HepG2 (cell line): ENCODE results near the gene SNAP47. TPM values are rescaled to one million over a fixed set of nuclear protein-coding genes. Genes with fewer than 3 reads are reported as not detected.

Experiments used
- ATAC-seq: fragments of 200-7000 bp; cut with Tn5 transposase; 3 replicates; pipeline ENCODE4 v1.9.1; 2020; ENCODE audit warnings: mild to moderate bottlenecking, moderate library complexity
- BruUV-seq: library from RNA; stranded (reverse); fragments of 400-500 nt; replicated peaks from 2 replicates; lab custom pipeline; 2021; lab: Mats Ljungman, UMichigan
- CTCF ChIA-PET: fragments of 300-600 bp; formaldehyde crosslinking; extraction: SDS; loops from one replicate; lab custom pipeline; 2021; ENCODE audit warnings: low total read pairs, inconsistent platforms, low intra/inter-chr PET ratio; lab: Yijun Ruan, JAX
- POLR2A ChIA-PET: fragments of 350-600 bp; sonication (Branson Sonifier 250); formaldehyde crosslinking; loops from one replicate; lab custom pipeline; 2020; ENCODE audit warnings: antibody characterized with exemption, inconsistent platforms; lab: Yijun Ruan, JAX
- DNase-seq: peaks from one replicate; pipeline ENCODE4 v3.0.0-alpha.2; 2015; ENCODE audit warnings: low spot score
- FAIRE-seq: peaks from 3 replicates; lab custom pipeline; 2011; peaks lifted over from hg19 to GRCh38; lab: Jason Lieb, UNC
- H2AFZ ChIP-seq: one replicate; pipeline ENCODE4 v1.6.1; 2011; ENCODE audit warnings: low read length, inconsistent platforms
- H3K27ac ChIP-seq: fragments of 300-600 bp; 3 replicates; pipeline ENCODE4 v1.8.0; 2011; ENCODE audit warnings: mixed run types, mild to moderate bottlenecking, mixed read lengths, low read length, inconsistent platforms; ENCODE audit not compliant: insufficient read depth; ENCODE audit errors: extremely low read length
- H3K27me3 ChIP-seq, 2 experiments: fragments of 200-600 bp in 1 of 2; 2 replicates in 1 of 2; 3 replicates in 1 of 2; pipeline versions ENCODE4 v1.6.0 to v1.8.0; 2011; ENCODE audit warnings: low read length in 2 of 2, mild to moderate bottlenecking in 2 of 2, moderate library complexity in 2 of 2, inconsistent platforms in 1 of 2; ENCODE audit not compliant: insufficient read depth in 2 of 2, control insufficient read depth in 1 of 2
- H3K36me3 ChIP-seq, 2 experiments: fragments of 200-600 bp in 1 of 2; replicated peaks in 1 of 2; 2 replicates in 1 of 2; 3 replicates in 1 of 2; pipeline versions ENCODE4 v1.5.1 to v1.8.0; 2011; ENCODE audit warnings: low read length in 2 of 2, inconsistent platforms in 1 of 2; ENCODE audit not compliant: insufficient read depth in 2 of 2, control insufficient read depth in 1 of 2
- H3K4me1 ChIP-seq: 2 replicates; pipeline ENCODE4 v1.5.1; 2012; ENCODE audit warnings: low read length, inconsistent platforms; ENCODE audit not compliant: insufficient read depth
- H3K4me2 ChIP-seq: 2 replicates; pipeline ENCODE4 v1.6.0; 2011; ENCODE audit warnings: low read depth, low read length, inconsistent platforms
- H3K4me3 ChIP-seq, 3 experiments: fragments of 200-600 bp in 1 of 3; sonication (generic), shearing (Covaris generic) in 1 of 3; replicated peaks in 1 of 3; 2 replicates each; pipeline ENCODE4 v1.5.1; 2011 to 2016; ENCODE audit warnings: low read length in 3 of 3, inconsistent platforms in 2 of 3, low read depth in 2 of 3, mild to moderate bottlenecking in 2 of 3, control low read depth in 1 of 3, mixed read lengths in 1 of 3; ENCODE audit not compliant: insufficient read depth in 1 of 3
- H3K79me2 ChIP-seq: one replicate; pipeline ENCODE4 v1.6.1; 2011; ENCODE audit warnings: low read length, inconsistent platforms; ENCODE audit not compliant: insufficient read depth
- H3K9ac ChIP-seq: 2 replicates; pipeline ENCODE4 v1.6.0; 2011; ENCODE audit warnings: mild to moderate bottlenecking, low read depth, low read length, inconsistent platforms; ENCODE audit not compliant: insufficient read depth
- H3K9me3 ChIP-seq: 2 replicates; pipeline ENCODE4 v1.5.1; 2012; ENCODE audit warnings: mild to moderate bottlenecking, low read length
- H4K20me1 ChIP-seq: 2 replicates; pipeline ENCODE4 v1.6.0; 2011; ENCODE audit warnings: inconsistent platforms, mild to moderate bottlenecking, low read length, moderate library complexity; ENCODE audit not compliant: insufficient read depth
- CC2D1A ChIP-seq: sonication (generic); formaldehyde crosslinking; IDR thresholded peaks from 2 replicates; pipeline ENCODE4 v1.8.1; 2023; ENCODE audit warnings: mild to moderate bottlenecking, missing genetic modification reagents
- NFKBIZ ChIP-seq: IDR thresholded peaks from 2 replicates; pipeline ENCODE4 v1.6.1; 2018; ENCODE audit warnings: missing genetic modification reagents, missing compliant biosample characterization
- NR3C1 ChIP-seq: sonication (generic); formaldehyde crosslinking; IDR thresholded peaks from 2 replicates; pipeline ENCODE4 v1.4.0; 2020; ENCODE audit warnings: missing genetic modification reagents
- RCOR2 ChIP-seq: IDR thresholded peaks from 2 replicates; pipeline ENCODE4 v1.6.1; 2016; ENCODE audit warnings: missing biosample characterization, missing genetic modification reagents
- TP53 ChIP-seq: sonication (generic); formaldehyde crosslinking; conservative IDR thresholded peaks from 2 replicates; pipeline ENCODE4 v1.4.0; 2020; ENCODE audit warnings: missing genetic modification reagents
- U2AF2 ChIP-seq: fragments of 200-400 bp; formaldehyde crosslinking; IDR thresholded peaks from 2 replicates; pipeline ENCODE4 v1.6.1; 2017; ENCODE audit warnings: low read depth, mild to moderate bottlenecking, low read length
- ZNF460 ChIP-seq: sonication (generic); formaldehyde crosslinking; IDR thresholded peaks from 2 replicates; pipeline ENCODE4 v1.5.1; 2020; ENCODE audit warnings: missing genetic modification reagents, mild to moderate bottlenecking, borderline replicate concordance
- ZNF724P ChIP-seq: sonication (generic); formaldehyde crosslinking; IDR thresholded peaks from 2 replicates; pipeline ENCODE4 v1.8.0; 2022; ENCODE audit warnings: missing genetic modification reagents, borderline replicate concordance
- ZNF883 ChIP-seq: sonication (generic); formaldehyde crosslinking; IDR thresholded peaks from 2 replicates; pipeline ENCODE4 v1.5.1; 2020; ENCODE audit warnings: mild to moderate bottlenecking, missing genetic modification reagents; ENCODE audit errors: not compliant biosample characterization
- WGBS: methylation state at CpG from one replicate; pipeline ENCODE4 v1.1.6; 2017; ENCODE audit warnings: low lambda C conversion rate; 5-methylcytosine and 5-hydroxymethylcytosine counted together
- in situ Hi-C: cut with HindIII; loops from 2 replicates; pipeline ENCODE4 v1.10.0; 2017; ENCODE audit warnings: low pct_unique_long_range_greater_than_20kb; ENCODE audit not compliant: extremely low pct_ligation_motif_present
- intact Hi-C: fragments of 100-400 bp; cut with micrococcal nuclease; formaldehyde crosslinking; loops from one replicate; pipeline ENCODE4 v1.10.0; 2022; ENCODE audit not compliant: unreplicated experiment
- polyA plus RNA-seq, 8 experiments: library from polyadenylated mRNA; depleted of rRNA in 3 of 8; stranded (reverse) in 7 of 8; unstranded in 1 of 8; fragments of >200 nt; fragmentation: Illumina TruSeq in 4 of 8; extraction: Trizol in 4 of 8; gene quantifications; 2 replicates each; pipeline versions ENCODE4 v1.2.1 to v1.2.3, GENCODE V29; 2011 to 2016; ENCODE audit warnings: low read depth in 4 of 8, missing spikeins in 1 of 8, mixed read lengths in 1 of 8; ENCODE audit not compliant: insufficient read depth in 1 of 8
- total RNA-seq, 5 experiments: library from RNA; depleted of rRNA; stranded (reverse); fragments of >200 nt; fragmentation: Illumina TruSeq; extraction: Trizol; gene quantifications; 2 replicates each; pipeline ENCODE4 v1.2.3, GENCODE V29; 2016; ENCODE audit warnings: low read depth in 1 of 5
- TF ChIP-seq, protein P1 (sequence below), 2 experiments: fragments of 450-650 bp in 1 of 2; sonication (generic) in 1 of 2; formaldehyde crosslinking in 1 of 2; IDR thresholded peaks; 2 replicates each; pipeline versions ENCODE4 v1.6.1 to v1.8.0; 2016 to 2022; ENCODE audit warnings: antibody characterized with exemption in 1 of 2, mild to moderate bottlenecking in 1 of 2, missing genetic modification reagents in 1 of 2

SNAP47 gene
- total and polyA plus RNA-seq, 2 of the 13 experiments (the other 11 are each of a cell fraction or from before 2014, with no cell fraction given) = 13.6 to 25.1 TPM

DNA sequence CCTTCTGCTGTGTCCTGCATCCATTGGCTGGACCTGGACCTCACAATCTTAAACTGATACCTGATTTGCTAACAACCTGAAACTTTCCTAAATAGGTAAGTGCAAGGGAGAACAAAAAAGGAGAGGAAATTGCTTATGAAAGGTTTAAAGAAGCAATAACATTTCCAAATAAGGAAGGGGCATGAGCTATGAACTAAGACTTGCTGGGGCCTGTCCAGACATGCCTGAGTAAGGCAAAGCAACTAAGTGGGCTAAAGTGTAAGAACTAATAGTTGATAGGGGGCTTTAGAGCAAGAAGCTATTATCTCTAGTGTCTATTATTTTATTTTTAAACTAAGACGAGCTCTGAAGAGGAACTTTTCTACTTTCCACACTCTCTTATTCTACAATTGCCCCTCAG, 11.8 kb upstream of the SNAP47 start:
- CTCF ChIA-PET = no interaction called here
- no peak overlapping the region for H3K4me2 ChIP-seq
- in situ Hi-C loops (no loop called here), intact Hi-C loops (no loop called here)
- H3K4me3 ChIP-seq = no peak overlapping the region
- H3K9me3 ChIP-seq = peaks cover 19% of the 10 kb centered on the region
- FAIRE-seq (no peak), DNase-seq (no peak), ATAC-seq (no peak)
- POLR2A ChIA-PET = no interaction called here
- no peak overlapping the region for H3K9ac ChIP-seq
- no peaks in the 10 kb centered on the region for H3K36me3 ChIP-seq
- no peak overlapping the region for H2AFZ ChIP-seq
- H3K27ac ChIP-seq = no peak overlapping the region
- H3K4me1 ChIP-seq = peaks cover 8% of the 10 kb centered on the region
- H4K20me1 ChIP-seq = no peaks in the 10 kb centered on the region
- H3K79me2 ChIP-seq = no peaks in the 10 kb centered on the region
- TF ChIP-seq ZNF883 (CRISPR knock-in tag) = no peak
- TF ChIP-seq TP53 (CRISPR knock-in tag) = peak; percentile 91
- H3K27me3 ChIP-seq = no peaks in the 10 kb centered on the region; a peak in 1 of 5 replicates
- WGBS = 78% methylated on average over 1 of the region's 1 CpG
- no TSS peak for BruUV-seq

DNA sequence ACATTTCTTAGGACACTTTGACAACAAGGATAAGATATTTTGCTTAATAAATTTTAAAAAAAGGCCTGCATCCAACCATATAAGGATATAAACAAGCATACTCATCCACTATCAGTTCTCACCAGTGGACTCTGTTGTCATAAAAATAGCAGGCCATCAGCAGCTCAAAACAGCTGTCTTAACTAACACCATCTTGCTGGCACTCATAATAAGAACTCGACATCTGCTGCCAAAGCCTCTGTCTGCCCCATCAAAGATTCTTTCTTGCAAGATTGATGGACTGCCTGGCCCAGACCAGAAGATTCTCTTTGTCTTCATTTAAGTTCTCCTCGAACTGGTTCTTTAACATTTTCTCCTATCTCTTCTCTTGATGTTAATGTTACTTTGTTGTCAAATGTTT, 10.2 kb upstream of the SNAP47 start:
- in situ Hi-C loops = no loop called here
- no peaks in the 10 kb centered on the region for H3K27me3 ChIP-seq
- DNase-seq = no peak
- ATAC-seq = no peak
- CTCF ChIA-PET = no interaction called here
- no TSS peak for BruUV-seq
- no peak overlapping the region for H3K9ac ChIP-seq
- H3K4me1 ChIP-seq = peaks cover 22% of the 10 kb centered on the region
- no peak for FAIRE-seq
- H4K20me1 ChIP-seq = peaks cover 7% of the 10 kb centered on the region; the same call in 1 of the 2 replicates
- 1% methylated on average over 2 of the region's 2 CpGs for WGBS
- H3K27ac ChIP-seq = no peak overlapping the region
- POLR2A ChIA-PET = no interaction called here
- intact Hi-C loops = no loop called here
- no peaks in the 10 kb centered on the region for H3K79me2 ChIP-seq
- H3K4me2 ChIP-seq = no peak overlapping the region
- H3K4me3 ChIP-seq = no peak overlapping the region
- H2AFZ ChIP-seq = no peak overlapping the region
- no peaks in the 10 kb centered on the region for H3K36me3 ChIP-seq
- peaks cover 17% of the 10 kb centered on the region for H3K9me3 ChIP-seq
- no peak for TF ChIP-seq ZNF460 (CRISPR knock-in tag)
- no peak for TF ChIP-seq RCOR2 (CRISPR knock-in tag)
- no peak for TF ChIP-seq U2AF2
- TF ChIP-seq ZNF724P (CRISPR knock-in tag) = no peak
- TF ChIP-seq NR3C1 (CRISPR knock-in tag) = no peak
- TF ChIP-seq CC2D1A = no peak
- TF ChIP-seq, protein P1, sequence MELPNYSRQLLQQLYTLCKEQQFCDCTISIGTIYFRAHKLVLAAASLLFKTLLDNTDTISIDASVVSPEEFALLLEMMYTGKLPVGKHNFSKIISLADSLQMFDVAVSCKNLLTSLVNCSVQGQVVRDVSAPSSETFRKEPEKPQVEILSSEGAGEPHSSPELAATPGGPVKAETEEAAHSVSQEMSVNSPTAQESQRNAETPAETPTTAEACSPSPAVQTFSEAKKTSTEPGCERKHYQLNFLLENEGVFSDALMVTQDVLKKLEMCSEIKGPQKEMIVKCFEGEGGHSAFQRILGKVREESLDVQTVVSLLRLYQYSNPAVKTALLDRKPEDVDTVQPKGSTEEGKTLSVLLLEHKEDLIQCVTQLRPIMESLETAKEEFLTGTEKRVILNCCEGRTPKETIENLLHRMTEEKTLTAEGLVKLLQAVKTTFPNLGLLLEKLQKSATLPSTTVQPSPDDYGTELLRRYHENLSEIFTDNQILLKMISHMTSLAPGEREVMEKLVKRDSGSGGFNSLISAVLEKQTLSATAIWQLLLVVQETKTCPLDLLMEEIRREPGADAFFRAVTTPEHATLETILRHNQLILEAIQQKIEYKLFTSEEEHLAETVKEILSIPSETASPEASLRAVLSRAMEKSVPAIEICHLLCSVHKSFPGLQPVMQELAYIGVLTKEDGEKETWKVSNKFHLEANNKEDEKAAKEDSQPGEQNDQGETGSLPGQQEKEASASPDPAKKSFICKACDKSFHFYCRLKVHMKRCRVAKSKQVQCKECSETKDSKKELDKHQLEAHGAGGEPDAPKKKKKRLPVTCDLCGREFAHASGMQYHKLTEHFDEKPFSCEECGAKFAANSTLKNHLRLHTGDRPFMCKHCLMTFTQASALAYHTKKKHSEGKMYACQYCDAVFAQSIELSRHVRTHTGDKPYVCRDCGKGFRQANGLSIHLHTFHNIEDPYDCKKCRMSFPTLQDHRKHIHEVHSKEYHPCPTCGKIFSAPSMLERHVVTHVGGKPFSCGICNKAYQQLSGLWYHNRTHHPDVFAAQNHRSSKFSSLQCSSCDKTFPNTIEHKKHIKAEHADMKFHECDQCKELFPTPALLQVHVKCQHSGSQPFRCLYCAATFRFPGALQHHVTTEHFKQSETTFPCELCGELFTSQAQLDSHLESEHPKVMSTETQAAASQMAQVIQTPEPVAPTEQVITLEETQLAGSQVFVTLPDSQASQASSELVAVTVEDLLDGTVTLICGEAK (IDR thresholded peaks at IDR 0.05) = no peak
- TF ChIP-seq, protein P1 (CRISPR knock-in tag; IDR thresholded peaks at IDR 0.05) = no peak
- no peak for TF ChIP-seq NFKBIZ (CRISPR knock-in tag)
